GM19328 (cell line): ENCODE results near the gene IDH1.
"Not testable (repeated sequence)": the region's sequence is repeated elsewhere in the genome, so short reads cannot be mapped to it uniquely, and the experiment has no call there.

ENCODE experiments used
- ATAC-seq: cut with Tn5 transposase; IDR thresholded peaks from one replicate; pipeline ENCODE4 v1.9.1; 2021; ENCODE audit warnings: mild to moderate bottlenecking, moderate library complexity; ENCODE audit not compliant: unreplicated experiment

Gene IDH1

GRCh38 chr2:208254871-208255556 is at the start of gene IDH1:
TSS of gene IDH1 (minus strand) at chr2:208255071. CDS start at chr2:208251551, 3,520 bp downstream.
- ATAC-seq: peak; percentile 80

- ATAC-seq: no peak
Measured at GRCh38 chr2:208304157-208304556, 49.3 kb upstream of the IDH1 start.

DNA sequence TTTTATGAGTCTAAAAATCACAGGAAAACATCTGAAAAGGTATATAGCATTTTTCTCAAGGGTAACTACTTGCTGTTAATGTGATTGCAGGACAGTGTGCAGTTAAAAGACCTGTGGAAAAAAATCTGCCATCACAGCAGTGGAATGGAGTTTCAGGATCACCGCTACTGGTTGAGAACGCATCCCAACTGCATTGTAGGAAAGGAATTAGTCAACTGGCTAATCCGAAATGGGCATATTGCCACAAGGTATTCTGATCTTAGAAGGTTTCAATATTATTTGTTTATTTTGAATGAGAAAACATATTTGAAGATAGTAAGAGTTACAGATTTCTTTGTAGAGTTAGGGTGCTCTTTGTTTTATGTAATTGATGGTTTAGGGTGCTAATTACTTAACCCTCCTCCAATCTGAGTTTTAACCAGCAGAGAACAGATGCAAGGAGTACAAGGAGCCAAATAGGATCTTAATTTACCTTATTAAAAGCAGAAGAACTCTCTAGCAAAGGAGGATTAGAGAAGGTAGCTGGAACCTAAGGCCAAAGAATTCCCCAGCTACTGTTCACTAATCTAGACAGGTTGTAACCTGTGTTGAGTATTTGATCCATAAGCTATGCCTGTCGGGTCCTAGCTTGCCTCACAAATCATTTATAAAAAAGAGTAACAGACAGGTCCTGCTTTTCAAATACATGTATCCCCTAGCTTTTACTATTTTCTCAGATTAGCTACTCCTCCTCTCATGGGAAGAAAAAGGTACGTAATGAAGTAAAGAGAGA is 46.2 kb upstream of the IDH1 start:
- no peak for ATAC-seq

- ATAC-seq: no peak
Measured at GRCh38 chr2:208297961-208298360, 43.1 kb upstream of the IDH1 start.

DNA sequence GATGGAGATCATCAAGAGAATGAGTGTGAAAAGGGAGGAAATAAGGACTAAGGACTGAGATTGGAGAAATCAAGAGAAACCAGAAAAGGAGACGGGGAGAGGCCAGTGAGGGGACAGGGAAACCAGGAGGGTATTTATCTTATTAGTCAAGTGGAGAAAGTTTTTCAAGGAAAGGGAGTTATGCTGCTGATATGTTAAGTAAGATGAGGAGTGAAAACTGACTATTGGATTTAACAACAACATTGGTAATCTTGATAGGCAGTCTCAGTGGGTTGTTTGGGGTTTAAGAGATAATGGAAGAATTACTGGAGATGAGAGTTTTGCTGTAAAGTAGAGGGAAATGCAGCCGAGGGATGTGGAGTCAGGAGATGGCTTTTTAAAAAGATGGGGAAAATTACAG is 41.7 kb upstream of the IDH1 start:
- ATAC-seq: no peak

DNA sequence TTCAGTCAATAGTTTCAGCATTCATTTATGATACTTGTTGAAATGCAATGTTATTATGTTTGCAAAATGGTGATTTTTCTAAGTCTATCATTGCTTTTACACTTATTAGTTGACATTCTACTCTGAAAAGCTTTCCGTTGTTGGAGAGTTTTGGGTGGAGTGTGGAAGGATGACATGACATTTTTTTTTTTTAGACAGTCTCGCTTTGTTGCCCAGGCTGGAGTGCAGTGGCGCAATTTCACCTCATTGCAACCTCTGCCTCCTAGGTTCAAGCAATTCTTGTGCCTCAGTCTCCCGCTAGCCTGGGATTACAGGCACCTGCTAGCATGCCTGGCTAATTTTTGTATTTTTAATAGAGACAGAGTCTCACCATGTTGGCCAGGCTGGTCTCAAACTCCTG is 41.0 kb upstream of the IDH1 start:
- no peak for ATAC-seq

- no peak for ATAC-seq
Measured at GRCh38 chr2:208294482-208295024, 39.7 kb upstream of the IDH1 start.

DNA sequence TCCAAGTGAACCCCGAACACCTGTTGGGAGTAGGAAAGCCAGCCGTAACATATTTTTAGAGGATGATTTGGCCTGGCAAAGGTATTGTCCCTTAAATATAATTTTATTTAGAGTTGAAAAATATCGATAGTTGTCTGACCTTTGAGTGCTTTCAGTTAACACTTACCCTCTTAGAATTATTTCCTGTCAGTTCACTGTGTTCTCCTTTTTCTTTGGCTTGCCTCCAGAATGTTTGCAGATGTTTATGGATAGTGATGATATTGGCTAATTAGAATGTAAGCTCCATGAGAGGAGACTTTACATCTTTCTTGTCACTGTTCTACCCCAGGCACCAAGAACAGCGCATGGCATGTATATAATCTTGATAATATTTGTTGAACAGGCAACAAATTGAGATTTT is 31.0 kb upstream of the IDH1 start:
- ATAC-seq: no peak

- ATAC-seq: no peak
Measured at GRCh38 chr2:208280933-208281332, 26.1 kb upstream of the IDH1 start.

DNA sequence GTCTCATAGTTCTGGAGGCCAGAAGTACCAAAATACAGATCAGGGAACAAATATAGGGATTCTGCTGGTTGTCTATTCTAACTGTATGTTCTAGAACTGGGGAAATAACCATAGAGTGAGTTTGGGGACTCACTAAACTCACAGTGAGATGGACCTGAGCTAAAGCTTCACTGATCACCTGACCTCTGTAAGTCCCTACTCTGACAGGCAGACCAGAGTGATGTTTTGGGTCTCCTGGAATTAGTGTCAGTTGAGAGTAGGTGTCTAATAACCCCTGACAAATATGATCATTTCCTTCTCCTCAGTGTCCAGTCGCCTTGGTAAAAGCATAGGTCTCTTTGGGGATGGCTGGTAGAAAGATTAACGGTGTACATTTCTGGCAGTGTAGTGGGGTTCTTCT is 25.4 kb upstream of the IDH1 start:
- ATAC-seq: no peak

GRCh38 chr2:208279236-208279635 is 24.4 kb upstream of the IDH1 start:
- ATAC-seq: no peak

GRCh38 chr2:208278549-208278948 is 23.7 kb upstream of the IDH1 start:
- no peak for ATAC-seq

GRCh38 chr2:208274748-208275147 is 19.9 kb upstream of the IDH1 start:
- ATAC-seq: no peak

DNA sequence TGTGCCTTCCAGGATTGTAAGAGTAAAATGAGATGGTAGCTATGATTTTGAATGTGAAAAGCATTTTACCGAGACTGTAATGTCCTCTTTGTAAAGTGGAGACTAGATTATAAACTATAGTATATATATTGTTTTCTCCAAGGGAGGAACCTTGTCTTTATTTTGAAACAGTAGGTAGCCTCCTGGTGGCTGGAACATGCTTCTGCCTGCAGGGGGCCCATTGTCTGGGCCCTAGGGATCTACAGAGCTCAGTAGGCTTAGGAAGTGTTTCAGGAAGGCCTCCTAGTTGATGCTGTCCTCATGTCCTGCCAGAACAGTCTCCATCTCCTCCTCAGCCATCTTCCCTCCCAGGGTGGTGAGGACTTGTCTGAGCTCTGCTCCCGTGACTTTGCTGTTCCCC is 14.2 kb upstream of the IDH1 start:
- no peak for ATAC-seq

GRCh38 chr2:208268156-208268952 is 13.5 kb upstream of the IDH1 start:
- ATAC-seq: no peak

- not testable (repeated sequence) for ATAC-seq
Measured at GRCh38 chr2:208267526-208267925, 12.7 kb upstream of the IDH1 start.

DNA sequence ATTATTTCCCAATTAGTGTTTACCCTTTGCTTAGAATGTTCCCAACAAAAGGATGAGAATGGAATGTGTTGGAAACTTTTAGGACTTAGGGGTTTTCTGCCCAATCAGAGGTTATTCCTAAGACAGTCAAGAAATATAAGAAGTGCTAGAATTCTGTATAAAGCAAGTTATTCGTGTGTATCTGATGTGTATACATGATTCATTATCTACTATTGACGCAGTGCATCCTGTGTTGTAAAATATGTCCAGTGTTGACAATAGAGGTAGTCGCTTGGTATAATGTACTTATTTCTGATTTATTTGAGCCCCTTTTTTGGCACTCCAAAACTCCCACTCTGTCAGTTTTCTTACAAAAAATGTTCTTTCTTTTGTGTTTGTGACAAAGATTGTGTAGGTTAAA is 12.1 kb upstream of the IDH1 start:
- no peak for ATAC-seq

GRCh38 chr2:208266553-208266893 is 11.7 kb upstream of the IDH1 start:
- peak; percentile 2 for ATAC-seq

DNA sequence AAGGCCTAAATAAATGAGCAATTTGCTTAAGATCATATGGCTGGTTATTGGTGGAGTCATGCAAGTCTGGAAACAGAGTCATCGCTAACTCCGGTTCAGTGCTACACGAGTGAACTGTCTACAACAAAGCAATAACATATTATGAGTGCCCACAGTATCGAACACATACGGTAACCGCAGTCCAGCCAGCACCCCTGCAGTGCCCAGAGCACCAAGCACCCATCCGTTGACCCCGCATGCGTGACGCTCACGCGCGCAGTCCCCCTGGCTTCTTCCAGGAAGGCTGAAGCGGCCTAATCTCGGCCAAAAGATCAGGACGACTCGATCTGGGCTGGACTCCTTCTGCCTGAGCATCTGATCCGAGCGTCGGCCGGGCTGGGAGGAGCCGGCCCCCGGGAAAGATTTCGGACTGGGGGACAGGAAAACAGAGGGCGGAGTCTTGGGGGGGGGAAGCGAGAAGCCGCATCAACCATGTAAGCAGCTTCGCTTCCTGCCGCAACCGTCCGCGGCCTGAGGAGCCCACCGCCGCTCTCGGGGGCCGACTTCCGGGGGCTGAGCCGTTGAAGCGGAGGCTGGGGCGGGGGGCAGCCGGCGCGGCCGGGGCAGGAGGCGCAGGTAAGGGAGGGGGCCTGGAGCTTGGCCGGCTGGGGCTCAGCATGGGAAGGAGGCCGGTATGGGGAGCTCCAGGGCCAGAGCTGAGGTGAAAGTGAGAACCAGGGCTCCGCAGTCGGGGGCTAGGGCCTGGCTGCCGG is 11.1 kb upstream of the IDH1 start, which contains the start of gene PIKFYVE:
PIKFYVE (plus strand) TSS at position 455 of the 752 bp plus-strand sequence. CDS start 5,265 bp downstream, outside the sequence.
- ATAC-seq: peak; percentile 77

GRCh38 chr2:208265371-208265800 is 10.5 kb upstream of the IDH1 start:
- peak; percentile 50 for ATAC-seq
